UCSD-AML1 (cell line): ENCODE results near the gene PLEKHD1.

Experiments used
- DNase-seq: peaks from one replicate; lab custom pipeline; 2025; ENCODE audit not compliant: unreplicated experiment; lab: John Stamatoyannopoulos, UW

PLEKHD1 gene

GRCh38 chr14:69547701-69548348 is 63.3 kb downstream of the PLEKHD1 start:
- no peak for DNase-seq

GRCh38 chr14:69548566-69548965 is 64.0 kb downstream of the PLEKHD1 start:
- DNase-seq = no peak

DNA sequence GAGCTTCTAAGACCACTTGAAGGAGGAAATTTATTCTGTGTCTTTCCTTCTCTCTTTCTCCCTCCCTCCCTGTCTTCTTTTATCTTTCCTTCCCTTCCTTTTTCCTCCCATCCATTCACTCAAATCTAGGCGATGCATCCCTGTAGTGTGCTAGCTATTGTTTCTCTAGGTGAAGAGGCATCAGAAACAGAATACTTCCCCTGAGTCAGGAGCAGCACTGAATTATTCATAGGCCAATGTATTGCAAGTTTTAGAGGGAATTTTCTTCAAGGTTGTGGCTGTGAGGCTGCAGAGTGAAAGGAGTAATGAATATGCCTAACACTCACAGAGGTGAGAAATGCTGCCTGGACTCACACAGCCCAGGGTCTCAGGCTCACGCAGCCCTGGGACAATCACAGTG is 67.0 kb downstream of the PLEKHD1 start:
- DNase-seq = no peak

GRCh38 chr14:69553252-69553651 is 68.7 kb downstream of the PLEKHD1 start:
- no peak for DNase-seq

DNA sequence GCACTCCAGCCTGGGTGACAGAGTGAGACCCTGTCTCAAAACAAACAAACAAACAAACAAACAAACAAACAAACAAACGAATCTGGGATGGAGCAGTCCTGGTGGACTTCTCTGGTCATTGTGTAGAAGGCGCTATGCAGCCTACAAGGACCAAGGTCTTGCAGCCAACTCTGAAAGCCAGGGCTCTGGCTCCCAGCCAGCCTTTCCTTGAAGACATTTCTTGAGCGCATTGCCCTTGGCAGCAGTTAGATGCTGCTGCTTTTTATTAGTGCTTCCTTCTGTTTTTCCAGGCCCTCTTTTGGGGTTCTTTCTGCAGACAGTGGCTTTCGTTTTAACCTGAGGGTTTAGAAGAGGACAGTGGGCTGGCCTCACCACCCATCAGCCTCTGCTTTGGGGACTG is 70.0 kb downstream of the PLEKHD1 start:
- no peak for DNase-seq

GRCh38 chr14:69558774-69559173 is 74.2 kb downstream of the PLEKHD1 start:
- DNase-seq = no peak

DNA sequence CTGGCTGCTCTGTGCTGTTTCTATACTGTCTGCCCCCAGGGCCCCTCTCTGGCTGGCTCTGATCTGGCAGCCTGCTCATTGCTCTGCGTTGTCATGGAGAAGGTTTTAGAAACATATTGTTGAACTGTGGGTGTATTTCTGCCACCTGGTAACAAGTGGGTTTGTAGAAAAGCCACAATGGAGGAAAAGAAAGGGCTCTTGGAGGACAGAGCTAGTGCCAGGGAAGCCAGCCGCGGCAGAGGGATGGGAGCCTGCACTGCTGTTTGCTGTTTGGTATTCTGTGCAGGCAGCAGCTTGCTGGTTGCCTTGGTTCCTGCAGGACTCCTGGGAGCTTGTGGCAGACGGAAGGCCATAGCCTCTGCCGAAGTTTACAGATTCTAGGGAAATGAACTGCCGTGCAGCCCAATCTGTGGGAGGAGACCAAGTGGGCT is 75.1 kb downstream of the PLEKHD1 start:
- DNase-seq = no peak

DNA sequence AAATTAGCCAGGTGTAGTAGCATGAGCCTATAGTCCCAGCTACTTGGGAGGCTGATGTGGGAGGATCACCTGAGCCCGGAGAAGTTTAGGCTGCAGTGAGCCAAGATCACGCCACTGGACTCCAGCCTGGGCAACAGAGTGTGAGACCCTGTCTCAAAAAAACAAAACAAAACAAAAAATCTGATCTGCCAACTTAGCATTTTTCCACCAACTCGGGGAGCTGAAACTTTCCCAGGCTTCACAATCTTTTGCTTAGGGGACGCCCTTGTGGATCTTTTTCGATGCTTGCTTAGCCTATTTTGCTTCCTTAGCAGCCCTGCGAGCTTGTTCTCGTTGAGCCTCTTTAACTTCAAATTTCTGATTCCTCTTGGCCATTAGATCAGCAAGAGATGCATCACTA is 76.3 kb downstream of the PLEKHD1 start:
- no peak for DNase-seq

DNA sequence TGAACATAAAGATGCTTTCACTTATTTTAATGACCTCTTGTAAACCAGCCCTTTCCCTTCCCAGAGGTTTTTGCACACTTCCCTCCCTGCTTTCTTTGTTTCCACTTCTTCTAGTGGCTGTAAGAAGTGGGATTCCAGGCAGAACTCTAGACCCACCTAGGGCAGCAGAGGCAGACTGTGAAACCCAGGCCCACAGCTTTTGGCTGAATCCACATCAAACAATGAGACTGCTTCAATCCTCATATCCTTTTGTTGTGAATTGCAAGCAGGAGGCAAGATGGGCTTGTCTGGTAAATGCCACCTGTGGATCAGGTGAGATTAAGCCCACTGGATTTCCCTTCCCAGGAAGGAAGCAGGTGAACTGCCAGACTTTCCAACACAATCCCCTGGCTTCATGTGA is 77.4 kb downstream of the PLEKHD1 start:
- DNase-seq = no peak

DNA sequence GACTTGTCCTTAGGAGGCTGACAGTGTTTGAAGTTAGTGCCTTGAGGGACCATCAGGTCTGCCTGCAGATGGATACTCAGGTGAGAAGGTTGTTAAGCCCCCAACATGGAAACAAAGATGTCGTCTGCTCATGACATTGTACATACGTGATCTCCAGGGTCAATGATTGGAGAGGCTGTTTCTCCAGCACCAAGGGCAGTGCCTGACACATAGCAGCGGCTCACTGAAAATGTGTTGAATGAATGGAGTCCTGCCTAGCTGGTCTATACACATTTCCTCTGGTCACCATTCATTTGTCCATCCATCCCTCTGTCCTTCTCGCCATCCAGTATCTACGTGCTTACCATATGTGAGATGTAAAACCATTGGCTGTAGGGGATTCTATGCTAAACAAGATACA is 83.0 kb downstream of the PLEKHD1 start:
- DNase-seq = no peak

DNA sequence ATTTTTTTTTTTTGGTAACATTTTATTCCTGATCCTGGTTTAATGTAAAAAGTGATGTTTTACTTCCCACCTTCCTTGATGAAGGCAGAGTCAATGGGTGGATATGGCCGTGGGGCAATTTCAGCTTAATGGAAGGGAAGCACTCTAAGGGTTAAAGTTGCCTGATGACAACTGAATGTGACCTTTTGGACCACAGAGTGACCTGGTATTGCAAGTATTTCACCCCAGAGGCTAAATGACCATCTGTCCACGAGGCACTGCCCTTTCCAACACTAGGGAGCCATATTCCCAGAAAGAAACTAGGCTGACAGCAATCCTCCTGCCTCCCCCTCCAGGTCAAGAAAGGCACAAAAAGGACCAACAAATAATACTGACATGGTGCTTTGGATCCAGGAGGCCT is 85.3 kb downstream of the PLEKHD1 start:
- no peak for DNase-seq

GRCh38 chr14:69570836-69571330 is 86.4 kb downstream of the PLEKHD1 start:
- no peak for DNase-seq

DNA sequence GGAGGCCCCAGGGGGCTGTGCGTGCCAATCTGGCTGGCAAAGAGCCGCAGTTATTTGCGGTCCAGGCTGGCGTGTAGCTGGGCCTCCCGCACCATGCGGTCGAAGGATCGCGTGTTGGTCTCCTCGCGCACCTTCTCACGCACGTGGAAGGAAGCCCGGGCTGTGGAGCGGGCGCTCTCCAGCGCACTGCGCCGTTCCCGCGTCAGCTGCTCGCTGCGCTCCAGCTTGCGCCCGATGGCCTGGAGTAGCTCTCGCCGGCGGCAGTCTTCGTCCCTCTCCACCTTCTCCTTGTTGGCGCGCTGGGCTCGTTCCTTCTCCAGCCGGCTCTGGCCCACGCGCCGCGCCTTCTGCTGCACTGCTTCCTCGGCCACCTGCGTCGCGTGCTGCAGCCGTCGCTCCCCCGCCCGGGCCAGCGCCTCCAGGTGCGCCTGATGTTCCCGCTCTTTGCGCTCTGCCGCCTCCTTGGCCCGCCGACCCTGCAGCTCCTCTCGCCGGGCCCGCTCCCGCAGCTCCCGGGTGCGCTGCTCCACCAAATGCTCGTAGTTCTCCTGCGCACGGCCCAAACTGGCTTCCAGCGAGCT is 87.0 kb downstream of the PLEKHD1 start:
- DNase-seq = no peak

- DNase-seq = no peak
These were observed 87.7 kb downstream of the PLEKHD1 start for GRCh38 chr14:69572030-69572840.

- DNase-seq = no peak
These were observed 88.3 kb downstream of the PLEKHD1 start for GRCh38 chr14:69572841-69573135.

GRCh38 chr14:69573205-69573830 is 88.8 kb downstream of the PLEKHD1 start:
- no peak for DNase-seq

- DNase-seq = no peak
These were observed 89.3 kb downstream of the PLEKHD1 start for GRCh38 chr14:69573831-69574262.

GRCh38 chr14:69574263-69574953 is 89.9 kb downstream of the PLEKHD1 start, which contains the start of gene CCDC177:
Gene CCDC177, minus strand, starts transcription at chr14:69574871. Its CDS starts 1,249 bp downstream, at chr14:69573622.
- peak; percentile 51 for DNase-seq

GRCh38 chr14:69574954-69575295 is 90.4 kb downstream of the PLEKHD1 start:
- no peak for DNase-seq

- DNase-seq = no peak
These were observed 94.9 kb downstream of the PLEKHD1 start for GRCh38 chr14:69579476-69579875.

DNA sequence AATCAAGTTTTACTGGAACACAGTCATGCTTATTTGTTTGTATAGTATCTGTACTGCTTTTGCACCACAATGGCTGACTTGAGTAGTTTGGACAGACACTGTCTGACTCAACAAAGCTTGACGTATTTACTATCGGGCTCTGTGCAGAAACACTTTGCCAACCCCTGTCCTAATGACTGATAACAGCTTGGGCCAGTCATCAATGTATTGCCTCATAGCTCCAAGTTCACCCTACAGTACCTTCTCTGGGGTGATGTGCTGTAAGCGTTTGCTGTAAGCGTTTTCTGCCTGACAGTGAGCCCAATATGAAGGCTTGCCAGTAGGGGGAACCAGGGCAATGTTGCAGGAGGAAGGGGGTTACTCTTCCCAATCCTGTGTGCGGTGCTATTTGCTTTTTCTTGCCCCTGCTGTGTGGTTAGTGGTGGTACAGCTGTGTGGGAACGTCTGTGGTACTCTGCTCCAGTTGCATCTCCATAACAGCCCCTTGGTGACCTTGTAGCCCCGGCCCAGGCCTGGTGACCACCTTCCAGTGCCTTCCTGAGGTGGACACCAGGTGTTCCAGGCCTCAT is 95.6 kb downstream of the PLEKHD1 start:
- peak; percentile 46 for DNase-seq
